Epithelial cell of proximal tubule (primary cell): ENCODE results near the gene MAST2. TPM values are rescaled to one million over a fixed set of nuclear protein-coding genes. Genes with fewer than 3 reads are reported as not detected.
"Not testable (repeated sequence)": the region's sequence is repeated elsewhere in the genome, so short reads cannot be mapped to it uniquely, and the experiment has no call there.

Experiments used
- DNase-seq: peaks from one replicate; pipeline ENCODE4 v3.0.0-alpha.2; 2011; ENCODE audit warnings: low read depth
- H3K4me3 ChIP-seq: 2 replicates; pipeline ENCODE4 v1.5.1; 2011; ENCODE audit warnings: low read depth, mild to moderate bottlenecking, low read length
- CTCF ChIP-seq: conservative IDR thresholded peaks from 2 replicates; pipeline ENCODE4 v1.5.1; 2012; ENCODE audit warnings: low read depth, mild to moderate bottlenecking, low read length
- total RNA-seq: library from RNA; depleted of rRNA; stranded (reverse); fragments of >200 nt; gene quantifications from 2 replicates; pipeline ENCODE4 v1.2.3, GENCODE V29; 2015

The MAST2 gene
- total RNA-seq, 1 donor from 2014 or later = 30.3 TPM

GRCh38 chr1:46043458-46044017 is 240.1 kb downstream of the MAST2 start:
- no peak overlapping the region for H3K4me3 ChIP-seq
- TF ChIP-seq CTCF = no peak
- no peak for DNase-seq

- no peak overlapping the region for H3K4me3 ChIP-seq
- DNase-seq = no peak
- no peak for TF ChIP-seq CTCF
Observed at GRCh38 chr1:46044116-46044515, 240.7 kb downstream of the MAST2 start.

- DNase-seq = no peak
- TF ChIP-seq CTCF = no peak
- no peak overlapping the region for H3K4me3 ChIP-seq
Observed at GRCh38 chr1:46053734-46054133, 250.3 kb downstream of the MAST2 start.

GRCh38 chr1:46056325-46056724 is 252.9 kb downstream of the MAST2 start:
- no peak overlapping the region for H3K4me3 ChIP-seq
- no peak for TF ChIP-seq CTCF
- DNase-seq = no peak

- not testable (repeated sequence) for DNase-seq, H3K4me3 ChIP-seq
Observed at GRCh38 chr1:46057215-46057614, 253.8 kb downstream of the MAST2 start.

- no peak overlapping the region for H3K4me3 ChIP-seq
- no peak for TF ChIP-seq CTCF
- no peak for DNase-seq
Observed at GRCh38 chr1:46057781-46058180, 254.4 kb downstream of the MAST2 start.

GRCh38 chr1:46058936-46059335 is 255.5 kb downstream of the MAST2 start:
- TF ChIP-seq CTCF = no peak
- H3K4me3 ChIP-seq = no peak overlapping the region
- no peak for DNase-seq

GRCh38 chr1:46061146-46061545 is 257.7 kb downstream of the MAST2 start:
- H3K4me3 ChIP-seq = no peak overlapping the region
- no peak for TF ChIP-seq CTCF
- peak; percentile 73 for DNase-seq
